ENCODE measurements around the gene ERF. TPM values are rescaled to one million over a fixed set of nuclear protein-coding genes. Genes with fewer than 3 reads are reported as not detected.

Gene ERF
- total RNA-seq, 2 donors from 2014 or later, result 10.6 to 31.6 TPM

GRCh38 chr19:42297039-42297438 is 42.1 kb upstream of the ERF start:
- peaks cover 11% of the 10 kb centered on the region for H3K4me1 ChIP-seq
- H3K27me3 ChIP-seq, result no peaks in the 10 kb centered on the region
- no peak overlapping the region for H3K4me3 ChIP-seq
- no peak for ATAC-seq
- DNase-seq, result peak in 1 of 4 donors; percentile 13
- 85 to 87% methylated on average over 15 of the region's 15 CpGs for WGBS, 2 donors
- peaks cover 2% of the 10 kb centered on the region in 2 donors for H3K36me3 ChIP-seq (replicated peaks in 1 of 2; ENCODE audit: insufficient read depth in 1 of 2, low read depth in 2 of 2)
- intact Hi-C loops (cut with DNase I), result no loop called here
- no peak overlapping the region for H3K27ac ChIP-seq
- H3K9me3 ChIP-seq, result no peaks in the 10 kb centered on the region
- no peak for TF ChIP-seq POLR2A (IDR thresholded peaks at IDR 0.05)
- TF ChIP-seq, protein P1, sequence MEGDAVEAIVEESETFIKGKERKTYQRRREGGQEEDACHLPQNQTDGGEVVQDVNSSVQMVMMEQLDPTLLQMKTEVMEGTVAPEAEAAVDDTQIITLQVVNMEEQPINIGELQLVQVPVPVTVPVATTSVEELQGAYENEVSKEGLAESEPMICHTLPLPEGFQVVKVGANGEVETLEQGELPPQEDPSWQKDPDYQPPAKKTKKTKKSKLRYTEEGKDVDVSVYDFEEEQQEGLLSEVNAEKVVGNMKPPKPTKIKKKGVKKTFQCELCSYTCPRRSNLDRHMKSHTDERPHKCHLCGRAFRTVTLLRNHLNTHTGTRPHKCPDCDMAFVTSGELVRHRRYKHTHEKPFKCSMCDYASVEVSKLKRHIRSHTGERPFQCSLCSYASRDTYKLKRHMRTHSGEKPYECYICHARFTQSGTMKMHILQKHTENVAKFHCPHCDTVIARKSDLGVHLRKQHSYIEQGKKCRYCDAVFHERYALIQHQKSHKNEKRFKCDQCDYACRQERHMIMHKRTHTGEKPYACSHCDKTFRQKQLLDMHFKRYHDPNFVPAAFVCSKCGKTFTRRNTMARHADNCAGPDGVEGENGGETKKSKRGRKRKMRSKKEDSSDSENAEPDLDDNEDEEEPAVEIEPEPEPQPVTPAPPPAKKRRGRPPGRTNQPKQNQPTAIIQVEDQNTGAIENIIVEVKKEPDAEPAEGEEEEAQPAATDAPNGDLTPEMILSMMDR (IDR thresholded peaks at IDR 0.05), result no peak

GRCh38 chr19:42295831-42296525 is 41.0 kb upstream of the ERF start:
- 76 to 100% methylated on average over 1 to 6 of the region's 6 CpGs for WGBS, 2 donors
- Histone ChIP-seq H3K27ac (no peak overlapping the region), H3K4me1 (no peaks in the 10 kb centered on the region), H3K4me3 (no peak overlapping the region), H3K36me3 (replicated peaks in 1 of 2; ENCODE audit: insufficient read depth in 1 of 2, low read depth in 2 of 2) (peaks cover 4 to 10% of the 10 kb centered on the region in 2 donors), H3K9me3 (no peaks in the 10 kb centered on the region), H3K27me3 (no peaks in the 10 kb centered on the region)
- intact Hi-C loops (cut with DNase I), result no loop called here
- DNase-seq (peak; percentile 82 to 91 (median 86)), ATAC-seq (peak; percentile 82)
- no peak for TF ChIP-seq POLR2A (IDR thresholded peaks at IDR 0.05)
- TF ChIP-seq, protein P1 (IDR thresholded peaks at IDR 0.05), result peak; percentile 84 to 94 (median 90)

DNA sequence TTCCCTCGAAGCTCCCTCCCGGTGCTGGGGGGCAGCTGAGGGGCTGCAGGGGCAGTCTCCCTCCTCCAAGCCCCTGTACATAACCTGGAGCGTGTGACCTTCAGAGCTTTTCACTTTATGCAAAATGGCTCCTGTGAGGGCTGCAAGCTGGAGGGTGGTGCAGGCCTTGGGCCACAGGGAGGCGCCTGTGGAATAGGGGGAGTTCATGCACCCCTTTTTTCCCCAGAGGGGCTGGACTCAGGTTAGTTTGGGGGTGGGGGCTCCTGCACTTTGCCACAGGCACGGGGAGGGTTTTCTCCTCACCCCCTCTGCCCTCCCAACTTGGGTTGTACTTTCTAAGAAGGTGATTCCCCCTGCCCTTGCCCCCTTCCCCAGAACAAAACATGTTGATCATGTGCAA is 40.4 kb upstream of the ERF start:
- intact Hi-C loops (cut with DNase I), result no loop called here
- peaks cover 4 to 14% of the 10 kb centered on the region in 2 donors for H3K36me3 ChIP-seq (replicated peaks in 1 of 2; ENCODE audit: insufficient read depth in 1 of 2, low read depth in 2 of 2)
- ATAC-seq (no peak), DNase-seq (no peak)
- no peak overlapping the region for H3K4me3 ChIP-seq
- H3K9me3 ChIP-seq, result no peaks in the 10 kb centered on the region
- TF ChIP-seq POLR2A (IDR thresholded peaks at IDR 0.05), result no peak
- TF ChIP-seq, protein P1 (IDR thresholded peaks at IDR 0.05), result no peak
- H3K27ac ChIP-seq, result no peak overlapping the region
- 62% methylated on average over 5 of the region's 5 CpGs; no CpG with 5 or more reads in 1 of the 2 donors for WGBS, 2 donors
- H3K4me1 ChIP-seq, result no peaks in the 10 kb centered on the region
- H3K27me3 ChIP-seq, result no peaks in the 10 kb centered on the region

DNA sequence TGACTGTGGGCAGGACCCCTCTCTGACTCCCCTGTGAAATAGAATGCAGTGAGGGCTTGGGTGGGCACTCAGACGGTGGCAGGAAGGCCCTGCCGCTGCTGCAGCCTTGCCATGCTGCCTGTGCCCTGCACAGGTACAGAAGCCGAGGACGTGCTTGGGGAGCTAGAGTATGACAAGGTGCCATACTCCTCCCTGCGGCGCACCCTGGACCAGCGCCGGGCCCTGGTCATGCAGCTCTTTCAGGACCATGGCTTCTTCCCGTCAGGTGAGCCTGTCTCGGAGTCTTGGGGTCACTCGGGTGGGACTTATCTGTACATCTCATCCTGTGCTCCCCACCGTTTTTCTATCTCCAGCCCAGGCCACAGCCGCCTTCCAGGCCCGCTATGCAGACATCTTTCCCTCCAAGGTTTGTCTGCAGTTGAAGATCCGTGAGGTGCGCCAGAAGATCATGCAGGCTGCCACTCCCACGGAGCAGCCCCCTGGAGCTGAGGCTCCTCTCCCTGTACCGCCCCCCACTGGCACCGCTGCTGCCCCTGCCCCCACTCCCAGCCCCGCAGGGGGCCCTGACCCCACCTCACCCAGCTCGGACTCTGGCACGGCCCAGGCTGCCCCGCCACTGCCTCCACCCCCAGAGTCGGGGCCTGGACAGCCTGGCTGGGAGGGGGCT is 39.7 kb upstream of the ERF start:
- peak in 1 of 4 donors; percentile 11 for DNase-seq
- peaks cover 7 to 18% of the 10 kb centered on the region in 2 donors for H3K36me3 ChIP-seq (replicated peaks in 1 of 2; ENCODE audit: insufficient read depth in 1 of 2, low read depth in 2 of 2)
- intact Hi-C loops (cut with DNase I), result loop anchor here (5.0 kb wide), 1 partner anchor 47 kb away; no protein-coding TSS in a partner anchor
- 84 to 86% methylated on average over 13 to 20 of the region's 24 CpGs for WGBS, 2 donors
- H3K4me3 ChIP-seq, result no peak overlapping the region
- H3K27ac ChIP-seq, result no peak overlapping the region
- H3K9me3 ChIP-seq, result no peaks in the 10 kb centered on the region
- ATAC-seq, result no peak
- no peaks in the 10 kb centered on the region for H3K4me1 ChIP-seq
- H3K27me3 ChIP-seq, result no peaks in the 10 kb centered on the region
- no peak for TF ChIP-seq POLR2A (IDR thresholded peaks at IDR 0.05)
- TF ChIP-seq, protein P1 (IDR thresholded peaks at IDR 0.05), result no peak
